Endometrial microvascular endothelial cells (primary cell): Measurements from ENCODE around the gene TEKT3. TPM values are rescaled to one million over a fixed set of nuclear protein-coding genes. Genes with fewer than 3 reads are reported as not detected.

ENCODE experiments used
- in situ Hi-C: cut with HindIII; loops from 2 replicates; pipeline ENCODE4 v1.10.0; 2017; ENCODE audit warnings: low sequenced_read_pairs, low pct_unique_long_range_greater_than_20kb; ENCODE audit errors: inconsistent ontology term
- total RNA-seq: library from RNA; depleted of rRNA; stranded (reverse); fragments of >200 nt; gene quantifications from one replicate; pipeline ENCODE4 v1.2.3, GENCODE V29; 2015; ENCODE audit errors: inconsistent ontology term

TEKT3 gene
- total RNA-seq, 1 donor from 2014 or later: not detected

DNA sequence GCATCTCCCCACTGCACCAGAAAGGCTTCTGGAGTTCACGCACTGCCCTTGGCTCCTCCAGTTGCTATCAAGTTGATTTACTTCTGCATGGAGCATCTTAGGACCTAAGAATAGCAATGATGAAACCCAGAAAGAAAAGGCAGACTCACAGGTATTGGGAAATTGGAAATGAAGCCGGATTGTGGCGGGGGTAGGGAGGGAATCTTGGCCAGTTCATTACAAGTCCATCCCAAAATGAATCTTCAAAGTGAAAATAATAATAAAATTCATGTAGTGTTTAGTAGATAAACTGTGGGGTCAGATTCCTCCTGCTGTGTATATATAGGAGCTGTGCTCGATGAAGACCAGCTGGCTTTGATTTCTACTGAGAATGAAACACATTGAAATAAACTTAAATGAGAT is 33.7 kb downstream of the TEKT3 start:
- in situ Hi-C loops: no loop called here

DNA sequence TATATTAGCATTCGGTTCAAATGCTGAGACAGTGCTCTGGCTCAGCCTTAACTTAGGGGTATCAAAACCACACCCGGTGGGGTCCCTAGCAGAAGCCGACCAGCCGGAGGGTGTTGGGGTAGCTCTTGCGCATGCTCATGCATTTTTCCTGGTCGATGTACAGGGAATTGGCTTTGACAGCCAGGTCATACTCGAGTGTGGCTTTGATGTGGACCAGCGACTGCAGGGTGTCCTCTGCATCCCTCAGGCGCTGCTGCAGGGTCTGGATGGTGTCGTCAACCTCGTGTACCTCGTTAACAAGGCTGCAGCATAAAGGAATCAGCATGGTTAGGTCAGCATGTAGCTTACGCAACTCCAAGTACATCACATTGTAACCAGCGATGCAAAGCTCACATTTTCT is 37.5 kb downstream of the TEKT3 start:
- in situ Hi-C loops: no loop called here

DNA sequence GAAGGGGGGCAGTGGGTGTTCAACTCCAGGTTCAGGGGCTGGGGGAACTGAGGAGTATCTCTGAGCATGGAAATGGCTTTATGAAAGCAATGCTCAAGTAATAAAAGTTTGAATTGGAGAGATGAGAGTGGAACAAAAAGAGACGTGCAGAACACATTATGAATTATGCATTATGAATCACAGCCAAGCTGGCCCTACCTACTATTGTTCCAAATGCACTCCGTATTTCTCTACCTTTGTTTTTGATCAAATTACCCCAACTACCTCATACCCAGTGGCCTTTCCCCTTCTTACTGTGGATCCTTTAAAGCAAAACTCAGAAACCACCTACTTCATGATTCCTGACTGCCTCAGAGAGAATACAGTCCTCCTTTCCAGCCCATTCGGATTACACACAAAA is 38.1 kb downstream of the TEKT3 start:
- in situ Hi-C loops: no loop called here

DNA sequence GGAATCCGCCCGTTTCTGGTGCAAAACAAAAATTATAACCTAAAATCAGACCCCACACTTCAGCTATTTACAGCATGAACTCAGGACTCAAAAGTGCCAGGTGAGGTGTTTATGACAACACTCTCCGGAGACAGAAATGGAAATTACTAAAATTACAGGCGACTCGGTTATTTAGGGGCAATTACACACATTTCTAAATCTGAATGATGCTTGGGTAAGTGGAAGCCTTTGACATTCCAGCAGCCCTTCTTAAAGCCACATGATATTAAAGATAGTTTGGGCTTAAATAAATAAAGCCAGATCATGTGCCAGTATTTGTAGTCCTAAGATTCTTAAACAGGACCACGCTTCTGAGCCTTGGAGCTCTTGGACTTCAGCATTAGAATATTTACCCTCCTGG is 39.6 kb downstream of the TEKT3 start:
- in situ Hi-C loops: no loop called here

DNA sequence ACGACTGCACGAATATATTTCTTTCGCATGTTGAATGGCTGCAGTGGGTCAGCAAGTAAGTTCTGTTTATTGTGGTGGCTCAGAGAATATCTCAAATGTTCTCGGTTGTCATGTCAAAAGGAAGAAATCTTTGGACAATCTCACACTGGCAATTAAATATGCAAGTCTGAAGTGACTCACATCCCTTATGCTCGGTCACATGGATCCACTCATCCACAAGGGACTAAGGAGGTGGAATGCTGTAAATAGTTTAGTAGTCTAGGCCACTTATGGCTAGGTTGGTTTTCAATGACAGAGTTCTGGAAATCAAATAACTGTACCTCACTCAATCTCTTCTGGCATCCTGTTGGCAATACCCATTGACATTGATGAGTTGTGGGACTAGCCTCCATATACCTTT is 43.2 kb downstream of the TEKT3 start:
- in situ Hi-C loops: no loop called here

DNA sequence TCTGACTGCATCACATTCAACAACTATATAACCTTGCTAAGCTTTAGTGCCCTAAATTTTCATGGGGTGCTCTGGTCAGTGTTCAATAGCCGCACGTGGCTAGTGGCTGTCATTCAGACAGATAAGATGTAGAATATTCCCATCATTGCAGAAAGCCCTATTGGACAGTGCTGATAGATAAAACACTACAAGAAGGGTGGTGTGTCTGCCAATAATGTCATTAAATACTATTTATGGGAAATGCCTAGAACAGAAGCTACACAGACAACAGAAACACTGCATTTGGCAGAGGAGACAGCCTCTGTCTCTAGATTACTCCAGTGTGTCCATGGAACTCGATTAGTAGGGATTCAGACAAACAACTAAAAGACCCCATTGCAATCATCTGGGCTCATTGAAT is 47.8 kb downstream of the TEKT3 start:
- in situ Hi-C loops: no loop called here

DNA sequence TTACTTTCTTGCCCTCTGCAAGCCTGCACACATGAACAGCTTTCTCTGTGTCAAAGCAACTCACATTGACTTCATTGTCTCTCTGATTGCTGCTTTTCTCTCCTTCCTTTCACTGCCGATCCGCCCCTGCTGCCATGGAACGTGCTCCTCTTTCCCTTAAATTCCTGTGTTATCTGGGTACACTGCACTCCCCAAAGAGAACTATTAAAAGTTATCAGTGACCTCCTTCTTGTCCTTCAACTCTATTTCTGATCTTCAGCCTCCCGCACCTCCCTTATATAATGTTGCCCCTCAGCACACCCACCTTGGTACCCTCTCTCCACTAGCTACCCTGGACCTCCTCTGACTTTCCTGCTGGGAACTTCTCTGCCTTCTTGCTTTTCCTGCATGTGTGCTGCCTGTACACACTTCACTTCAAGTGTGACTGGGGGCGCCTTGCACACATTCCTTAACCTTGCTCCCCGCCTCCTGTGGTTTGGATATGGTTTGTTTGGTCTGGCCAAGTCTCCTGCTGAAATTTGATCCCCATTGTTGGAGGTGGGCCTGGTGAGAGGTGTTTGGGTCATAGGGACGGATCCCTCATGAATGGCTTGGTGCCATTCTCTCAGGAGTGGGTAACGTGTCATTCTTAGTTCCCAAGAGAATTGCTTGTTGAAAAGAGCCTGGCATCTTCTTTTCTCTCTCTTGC is 49.6 kb downstream of the TEKT3 start:
- in situ Hi-C loops: no loop called here

DNA sequence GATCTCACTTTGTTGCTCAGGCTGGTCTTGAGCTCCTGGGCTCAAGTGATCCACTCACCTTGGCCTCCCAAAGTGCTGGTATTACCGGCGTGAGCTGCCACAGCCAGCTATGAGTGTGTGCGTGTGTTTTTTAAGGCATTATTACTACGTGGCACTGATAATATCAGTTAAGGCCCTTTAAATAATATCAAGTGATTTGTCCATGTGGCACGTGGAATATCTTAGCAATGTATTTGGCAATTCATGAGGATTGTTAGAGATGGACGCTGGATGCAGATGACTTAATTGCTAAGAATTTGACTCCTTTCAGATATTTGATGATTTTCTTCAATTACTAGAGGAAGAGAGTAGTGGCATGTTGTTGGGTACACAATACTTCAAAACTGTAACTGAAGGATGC is 50.8 kb downstream of the TEKT3 start:
- in situ Hi-C loops: no loop called here

DNA sequence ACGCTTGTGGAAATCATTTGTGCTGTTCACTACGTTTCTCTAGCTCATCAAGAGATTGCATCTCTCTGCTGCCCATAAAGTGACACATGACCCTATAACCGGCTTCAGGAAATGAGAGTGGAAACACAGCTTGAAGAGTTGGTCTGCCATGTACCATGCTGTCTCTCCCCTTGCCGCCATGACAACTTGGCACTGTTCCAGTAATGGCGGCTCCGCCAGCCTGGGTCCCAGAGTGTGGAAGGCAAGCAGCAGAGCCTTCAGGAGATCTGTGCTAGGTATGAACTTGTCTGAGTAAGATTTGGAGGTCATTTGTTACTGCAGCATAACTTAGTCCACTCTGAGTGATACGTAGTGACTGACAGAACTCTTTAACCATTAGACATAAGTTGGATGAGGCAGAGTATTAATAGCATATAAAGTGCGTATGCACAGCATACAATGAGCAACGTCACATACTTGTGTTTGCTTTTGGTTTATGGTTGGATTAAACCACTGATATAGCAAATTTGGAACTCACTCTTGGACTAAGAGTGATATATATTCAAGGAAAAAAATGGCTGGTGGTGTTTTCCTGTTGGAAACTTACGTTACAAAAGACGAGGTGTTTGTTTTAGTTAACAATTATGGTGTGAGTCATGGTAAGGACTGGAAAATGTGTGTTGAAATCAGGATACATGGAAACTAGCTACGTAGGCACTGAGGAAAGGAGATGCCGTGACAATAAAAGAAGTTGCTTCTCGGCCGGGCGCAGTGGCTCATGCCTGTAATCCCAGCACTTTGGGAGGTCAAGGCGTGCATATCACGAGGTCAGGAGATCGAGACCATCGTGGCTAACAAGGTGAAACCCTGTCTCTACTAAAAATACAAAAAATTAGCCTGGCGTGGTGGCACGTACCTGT is 51.9 kb downstream of the TEKT3 start:
- in situ Hi-C loops: no loop called here

DNA sequence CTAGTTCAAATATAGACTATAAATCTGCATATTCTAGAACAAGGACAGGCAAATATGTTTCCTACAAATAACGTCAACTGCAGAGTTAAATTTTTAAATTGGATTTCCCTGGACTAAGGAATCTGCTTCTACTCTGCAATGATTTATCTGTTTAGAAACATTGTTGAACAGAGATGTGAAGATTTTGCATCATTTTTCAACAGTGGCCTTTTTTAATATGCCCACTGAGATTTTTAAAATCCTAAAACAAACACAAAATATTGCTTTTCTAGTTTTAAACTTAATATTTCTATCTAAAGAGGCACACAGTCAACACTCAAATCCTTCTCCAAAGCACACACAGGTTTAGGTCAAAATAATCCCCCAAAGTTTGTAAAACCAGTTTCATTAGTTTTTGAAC is 52.5 kb downstream of the TEKT3 start:
- in situ Hi-C loops: no loop called here

DNA sequence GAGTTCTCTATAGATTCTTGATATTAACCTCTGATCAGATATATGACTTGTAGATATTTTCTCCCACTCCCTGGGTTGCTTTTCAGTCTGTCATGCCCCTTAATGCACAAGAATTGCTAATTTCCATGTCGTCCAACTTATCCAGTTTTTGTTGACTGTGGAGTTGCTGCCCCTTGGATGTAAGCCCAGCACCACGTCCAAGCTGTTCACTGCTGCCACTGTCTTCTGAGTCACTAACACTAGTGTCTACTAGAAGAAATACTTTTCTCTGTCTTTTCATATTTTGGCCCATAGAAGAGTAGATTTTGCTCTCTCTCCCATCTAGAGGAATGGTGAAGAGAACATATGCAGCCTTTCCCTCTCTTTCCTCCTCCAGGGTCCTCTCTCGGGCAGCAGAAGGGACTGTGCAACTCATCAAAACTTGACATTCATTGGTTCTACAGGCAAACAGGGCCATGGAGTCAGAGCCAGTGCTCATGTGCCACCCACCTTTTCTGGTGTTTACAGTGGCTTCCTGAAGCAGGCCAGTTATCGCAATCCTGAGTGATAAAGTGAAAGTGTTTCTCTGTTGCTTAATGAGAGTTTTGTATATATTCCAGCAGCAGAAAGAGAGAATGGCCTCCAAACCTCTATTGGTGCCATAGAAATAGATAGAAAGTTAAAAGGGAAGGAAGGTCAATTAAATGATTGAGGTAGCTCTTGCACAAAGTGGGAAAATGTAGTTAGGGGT is 53.7 kb downstream of the TEKT3 start:
- in situ Hi-C loops: no loop called here

DNA sequence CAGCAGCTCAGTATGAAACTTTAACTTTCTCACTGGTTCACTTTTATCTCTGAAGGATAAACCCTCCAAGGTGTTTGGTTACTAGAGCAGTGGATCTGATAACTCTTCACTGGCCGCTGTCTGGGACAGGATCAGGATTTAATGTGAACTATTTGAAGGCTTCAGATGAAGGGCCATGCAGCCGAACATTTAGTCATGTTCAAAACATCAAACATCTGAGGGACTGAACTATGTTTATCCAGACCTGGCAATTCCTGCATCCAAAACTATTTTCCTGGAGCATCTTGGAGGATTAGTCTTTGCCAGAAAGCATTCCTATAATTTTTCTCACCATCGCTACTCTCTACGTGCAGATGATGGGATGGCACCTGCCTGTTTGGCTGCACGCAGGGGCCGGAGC is 55.9 kb downstream of the TEKT3 start:
- in situ Hi-C loops: no loop called here

DNA sequence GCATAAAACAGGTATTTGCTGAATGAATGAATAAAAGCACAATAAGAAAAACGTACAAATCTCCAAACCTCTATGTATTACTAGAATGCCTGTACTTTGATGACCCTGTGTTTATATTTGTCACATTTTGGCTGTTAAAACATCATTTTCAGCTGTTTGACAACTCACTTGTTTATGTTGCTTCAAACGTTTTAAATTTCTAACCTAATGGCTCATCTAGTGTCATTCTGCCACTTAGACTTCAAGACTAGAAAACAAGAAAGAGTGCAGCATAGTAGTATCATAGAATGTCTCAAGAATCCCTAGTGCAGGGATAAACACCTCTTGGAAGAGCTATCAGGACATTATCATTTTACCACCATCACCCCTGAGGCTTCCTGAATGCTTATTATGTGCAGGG is 56.9 kb downstream of the TEKT3 start:
- in situ Hi-C loops: no loop called here

DNA sequence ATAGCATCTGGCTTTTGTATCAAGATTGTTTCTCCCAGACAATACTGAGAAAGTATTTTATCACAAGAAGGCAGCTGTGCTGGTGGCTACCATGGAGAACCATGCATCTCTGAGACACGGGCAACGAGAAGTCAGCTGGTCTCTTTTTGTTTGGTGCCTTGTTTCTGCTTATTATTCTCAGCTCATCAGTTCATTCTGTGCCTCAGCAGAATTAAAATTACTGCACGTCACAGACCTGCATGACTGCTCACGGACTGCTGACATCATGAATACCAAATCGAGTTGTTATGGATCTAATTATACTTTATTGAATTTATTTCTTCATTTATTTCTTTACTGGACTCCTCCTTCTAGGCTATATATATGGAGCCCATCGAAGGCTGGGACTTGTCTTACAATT is 57.3 kb downstream of the TEKT3 start:
- in situ Hi-C loops: no loop called here

DNA sequence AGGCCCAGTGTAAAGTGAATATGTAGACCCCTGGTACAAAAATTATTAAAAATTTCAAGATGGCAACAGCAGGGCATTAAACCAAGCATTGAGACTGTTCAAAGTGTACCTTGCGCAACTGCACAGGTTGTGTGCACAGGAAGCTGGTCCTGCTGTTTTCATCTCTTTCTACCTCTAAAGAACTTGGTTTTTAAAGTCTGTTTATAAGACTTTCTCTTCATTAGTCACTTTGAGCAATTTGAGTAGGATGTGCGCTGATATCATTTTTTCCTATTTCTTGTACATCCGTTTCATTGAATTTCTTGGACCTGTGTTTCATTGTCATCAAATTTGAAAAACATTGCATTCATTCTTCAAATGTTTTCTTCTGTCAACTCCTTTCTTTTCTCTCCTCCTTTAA is 59.5 kb downstream of the TEKT3 start:
- in situ Hi-C loops: no loop called here

DNA sequence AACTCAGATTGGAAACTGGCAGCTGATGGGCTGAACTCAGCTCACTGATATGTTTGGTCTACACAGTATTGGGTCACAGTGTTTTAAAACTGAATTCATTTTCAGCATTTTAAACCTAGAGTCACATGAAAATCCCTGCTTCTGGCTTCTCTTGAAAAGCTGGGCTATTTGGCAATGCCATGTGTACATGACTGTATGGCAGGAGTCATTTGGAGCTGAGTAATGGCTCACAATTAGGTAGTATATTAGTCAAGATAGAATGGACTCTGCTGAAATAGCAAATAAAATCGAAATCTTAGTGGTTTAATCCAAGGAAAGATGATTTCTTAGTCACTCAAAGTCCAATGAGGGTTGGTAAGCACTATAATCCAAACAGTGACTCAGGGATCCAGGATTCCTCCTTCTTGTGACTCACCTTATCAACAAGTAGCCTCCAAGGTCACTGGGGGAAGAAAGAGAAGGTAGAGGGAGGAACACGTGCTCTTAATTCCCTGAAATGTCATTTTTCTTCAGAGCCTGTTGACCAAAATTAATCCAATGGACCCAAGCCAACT is 62.4 kb downstream of the TEKT3 start:
- in situ Hi-C loops: no loop called here

DNA sequence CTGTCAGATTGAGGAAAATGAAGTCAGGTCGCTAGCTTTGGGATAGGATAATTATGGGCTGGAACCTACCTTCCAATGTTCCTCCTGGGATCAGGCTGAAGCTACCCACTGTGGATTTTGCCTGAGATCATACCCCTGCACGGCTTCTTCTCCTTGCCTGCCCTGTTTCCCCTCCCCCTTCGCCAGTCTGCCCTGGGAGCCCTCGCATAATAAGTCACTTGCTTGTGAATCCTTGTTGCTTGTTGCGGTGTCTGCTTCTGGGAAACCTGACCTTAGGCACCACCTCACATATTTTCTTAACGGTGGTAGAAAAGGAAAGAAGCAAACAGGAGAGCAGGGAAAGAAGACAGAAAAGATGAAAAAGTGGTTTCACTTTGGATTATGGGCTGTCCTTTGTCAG is 63.0 kb downstream of the TEKT3 start:
- in situ Hi-C loops: no loop called here

DNA sequence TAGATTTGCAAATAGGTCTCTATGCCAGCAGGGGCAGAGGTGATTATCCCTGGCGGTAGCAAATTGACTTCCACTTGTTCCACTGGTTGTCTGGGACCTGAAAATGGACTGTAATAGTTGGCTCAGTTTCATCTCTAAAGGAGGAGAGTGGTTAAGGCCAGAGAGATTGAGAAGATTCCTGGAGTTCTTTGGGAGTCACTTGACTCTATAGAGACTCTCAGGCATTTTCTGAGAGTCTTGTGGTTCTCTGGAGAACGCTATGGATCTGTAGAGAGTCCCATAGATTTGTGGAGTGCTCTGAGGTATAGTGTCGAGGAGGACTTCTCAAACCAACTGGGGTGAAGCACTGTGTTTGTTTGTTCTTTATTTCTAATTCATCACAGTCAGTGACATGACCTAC is 67.4 kb downstream of the TEKT3 start:
- in situ Hi-C loops: no loop called here

DNA sequence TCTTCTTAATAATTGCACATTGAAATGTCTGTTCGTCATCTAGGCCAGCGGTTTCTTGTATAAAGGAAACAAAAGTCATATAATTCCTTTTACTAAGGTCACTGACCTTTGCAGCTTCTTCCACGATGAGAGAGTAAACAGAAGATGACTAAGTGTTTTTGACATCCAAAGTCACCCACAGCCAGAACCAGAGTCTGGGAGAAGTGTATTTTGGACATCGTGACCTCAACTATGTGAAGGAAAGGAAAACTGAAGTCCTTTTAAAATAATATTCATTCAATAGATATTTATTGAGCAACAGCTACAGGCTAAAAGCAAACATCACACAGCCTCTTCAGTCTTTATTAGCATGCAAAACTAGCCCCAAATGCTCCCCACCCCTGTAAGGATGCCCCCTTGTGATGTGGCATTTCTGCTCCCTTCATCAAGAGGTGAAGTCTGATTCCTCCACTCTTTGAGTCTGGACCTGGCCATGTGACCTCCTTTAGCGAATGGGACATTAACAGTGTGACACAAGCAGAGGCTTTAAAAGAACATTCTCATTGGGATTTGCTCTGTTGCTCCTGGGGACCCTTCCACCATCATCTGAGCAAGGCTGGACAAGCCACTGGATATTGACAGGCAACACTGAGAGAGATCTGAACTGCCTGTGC is 68.1 kb downstream of the TEKT3 start:
- in situ Hi-C loops: no loop called here
